ENCODE data around the gene MAPK8IP2. TPM values are rescaled to one million over a fixed set of nuclear protein-coding genes. Genes with fewer than 3 reads are reported as not detected.

The MAPK8IP2 gene
- total and polyA plus RNA-seq, 2 of the 13 experiments (the other 11 are each of a cell fraction or from before 2014, with no cell fraction given), result 1.3 to 2.6 TPM

DNA sequence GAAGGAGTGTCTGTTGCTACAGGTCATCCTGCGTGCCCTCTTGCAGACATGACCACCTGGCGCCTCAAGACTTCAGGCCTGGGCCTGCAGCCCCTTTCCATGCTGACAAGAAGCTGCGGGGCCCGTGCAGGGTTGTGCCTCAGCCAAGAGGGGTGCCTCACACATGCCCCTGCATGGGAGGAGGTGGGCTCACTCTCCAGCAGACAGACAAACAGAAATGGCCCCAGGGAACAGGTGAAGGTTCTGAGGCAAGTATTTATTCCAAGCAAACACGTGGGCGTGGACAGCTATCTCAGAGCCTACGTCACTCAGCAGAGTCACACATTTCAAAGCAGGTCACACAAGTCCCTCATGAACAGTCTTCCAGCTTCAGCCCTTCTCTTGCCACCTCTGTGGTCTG is 32.0 kb upstream of the MAPK8IP2 start (continued):
- TF ChIP-seq, protein P1, sequence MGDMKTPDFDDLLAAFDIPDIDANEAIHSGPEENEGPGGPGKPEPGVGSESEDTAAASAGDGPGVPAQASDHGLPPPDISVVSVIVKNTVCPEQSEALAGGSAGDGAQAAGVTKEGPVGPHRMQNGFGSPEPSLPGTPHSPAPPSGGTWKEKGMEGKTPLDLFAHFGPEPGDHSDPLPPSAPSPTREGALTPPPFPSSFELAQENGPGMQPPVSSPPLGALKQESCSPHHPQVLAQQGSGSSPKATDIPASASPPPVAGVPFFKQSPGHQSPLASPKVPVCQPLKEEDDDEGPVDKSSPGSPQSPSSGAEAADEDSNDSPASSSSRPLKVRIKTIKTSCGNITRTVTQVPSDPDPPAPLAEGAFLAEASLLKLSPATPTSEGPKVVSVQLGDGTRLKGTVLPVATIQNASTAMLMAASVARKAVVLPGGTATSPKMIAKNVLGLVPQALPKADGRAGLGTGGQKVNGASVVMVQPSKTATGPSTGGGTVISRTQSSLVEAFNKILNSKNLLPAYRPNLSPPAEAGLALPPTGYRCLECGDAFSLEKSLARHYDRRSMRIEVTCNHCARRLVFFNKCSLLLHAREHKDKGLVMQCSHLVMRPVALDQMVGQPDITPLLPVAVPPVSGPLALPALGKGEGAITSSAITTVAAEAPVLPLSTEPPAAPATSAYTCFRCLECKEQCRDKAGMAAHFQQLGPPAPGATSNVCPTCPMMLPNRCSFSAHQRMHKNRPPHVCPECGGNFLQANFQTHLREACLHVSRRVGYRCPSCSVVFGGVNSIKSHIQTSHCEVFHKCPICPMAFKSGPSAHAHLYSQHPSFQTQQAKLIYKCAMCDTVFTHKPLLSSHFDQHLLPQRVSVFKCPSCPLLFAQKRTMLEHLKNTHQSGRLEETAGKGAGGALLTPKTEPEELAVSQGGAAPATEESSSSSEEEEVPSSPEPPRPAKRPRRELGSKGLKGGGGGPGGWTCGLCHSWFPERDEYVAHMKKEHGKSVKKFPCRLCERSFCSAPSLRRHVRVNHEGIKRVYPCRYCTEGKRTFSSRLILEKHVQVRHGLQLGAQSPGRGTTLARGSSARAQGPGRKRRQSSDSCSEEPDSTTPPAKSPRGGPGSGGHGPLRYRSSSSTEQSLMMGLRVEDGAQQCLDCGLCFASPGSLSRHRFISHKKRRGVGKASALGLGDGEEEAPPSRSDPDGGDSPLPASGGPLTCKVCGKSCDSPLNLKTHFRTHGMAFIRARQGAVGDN (CRISPR knock-in tag; IDR thresholded peaks at IDR 0.05), result peak; percentile 70; the same call in 1 of the 2 replicates
- TF ChIP-seq CREB1 (IDR thresholded peaks at IDR 0.05) (peak; percentile 87), CREB1 (CRISPR knock-in tag; IDR thresholded peaks at IDR 0.05) (peak; percentile 83), MTA1 (CRISPR knock-in tag; IDR thresholded peaks at IDR 0.05; ENCODE audit: borderline replicate concordance) (0 out of 2 replicates have a peak, but pooled peaks have one; percentile 29), ZNF382 (CRISPR knock-in tag; IDR thresholded peaks at IDR 0.05; ENCODE audit: borderline replicate concordance) (no peak), ZNF737 (CRISPR knock-in tag; IDR thresholded peaks at IDR 0.05; ENCODE audit: borderline replicate concordance) (no peak), POLR2AphosphoS5 (IDR thresholded peaks at IDR 0.05; ENCODE audit: low read depth, low read length) (0 out of 2 replicates have a peak, but pooled peaks have one; percentile 45), NFKBIZ (CRISPR knock-in tag; IDR thresholded peaks at IDR 0.05) (0 out of 2 replicates have a peak, but pooled peaks have one; percentile 29), TBX2 (CRISPR knock-in tag; IDR thresholded peaks at IDR 0.05; ENCODE audit: borderline replicate concordance) (0 out of 2 replicates have a peak, but pooled peaks have one; percentile 32), KMT2B (CRISPR knock-in tag; IDR thresholded peaks at IDR 0.05) (no peak)
- TF ChIP-seq, protein P2, sequence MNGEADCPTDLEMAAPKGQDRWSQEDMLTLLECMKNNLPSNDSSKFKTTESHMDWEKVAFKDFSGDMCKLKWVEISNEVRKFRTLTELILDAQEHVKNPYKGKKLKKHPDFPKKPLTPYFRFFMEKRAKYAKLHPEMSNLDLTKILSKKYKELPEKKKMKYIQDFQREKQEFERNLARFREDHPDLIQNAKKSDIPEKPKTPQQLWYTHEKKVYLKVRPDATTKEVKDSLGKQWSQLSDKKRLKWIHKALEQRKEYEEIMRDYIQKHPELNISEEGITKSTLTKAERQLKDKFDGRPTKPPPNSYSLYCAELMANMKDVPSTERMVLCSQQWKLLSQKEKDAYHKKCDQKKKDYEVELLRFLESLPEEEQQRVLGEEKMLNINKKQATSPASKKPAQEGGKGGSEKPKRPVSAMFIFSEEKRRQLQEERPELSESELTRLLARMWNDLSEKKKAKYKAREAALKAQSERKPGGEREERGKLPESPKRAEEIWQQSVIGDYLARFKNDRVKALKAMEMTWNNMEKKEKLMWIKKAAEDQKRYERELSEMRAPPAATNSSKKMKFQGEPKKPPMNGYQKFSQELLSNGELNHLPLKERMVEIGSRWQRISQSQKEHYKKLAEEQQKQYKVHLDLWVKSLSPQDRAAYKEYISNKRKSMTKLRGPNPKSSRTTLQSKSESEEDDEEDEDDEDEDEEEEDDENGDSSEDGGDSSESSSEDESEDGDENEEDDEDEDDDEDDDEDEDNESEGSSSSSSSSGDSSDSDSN (CRISPR knock-in tag; IDR thresholded peaks at IDR 0.05), result peak; percentile 25; the same call in 1 of the 2 replicates
